KOPT-K1 (cell line): ENCODE measurements around the gene ECEL1.

Experiments used
- H3K27ac ChIP-seq: fragments of 200-600 bp; sonication (generic); 2 replicates; pipeline ENCODE4 v1.5.1; 2016; ENCODE audit warnings: antibody characterized with exemption, mild to moderate bottlenecking, low read depth, low read length; ENCODE audit not compliant: poor library complexity, severe bottlenecking
- H3K36me3 ChIP-seq: fragments of 200-600 bp; sonication (generic); 2 replicates; pipeline ENCODE4 v1.5.1; 2017; ENCODE audit warnings: antibody characterized with exemption, mild to moderate bottlenecking, low read length, moderate library complexity; ENCODE audit not compliant: insufficient read depth
- H3K9me3 ChIP-seq: fragments of 200-600 bp; sonication (generic); 2 replicates; pipeline ENCODE4 v1.5.1; 2017; ENCODE audit warnings: antibody characterized with exemption, low read length, mild to moderate bottlenecking; ENCODE audit not compliant: insufficient read depth, poor library complexity, severe bottlenecking

Gene ECEL1

DNA sequence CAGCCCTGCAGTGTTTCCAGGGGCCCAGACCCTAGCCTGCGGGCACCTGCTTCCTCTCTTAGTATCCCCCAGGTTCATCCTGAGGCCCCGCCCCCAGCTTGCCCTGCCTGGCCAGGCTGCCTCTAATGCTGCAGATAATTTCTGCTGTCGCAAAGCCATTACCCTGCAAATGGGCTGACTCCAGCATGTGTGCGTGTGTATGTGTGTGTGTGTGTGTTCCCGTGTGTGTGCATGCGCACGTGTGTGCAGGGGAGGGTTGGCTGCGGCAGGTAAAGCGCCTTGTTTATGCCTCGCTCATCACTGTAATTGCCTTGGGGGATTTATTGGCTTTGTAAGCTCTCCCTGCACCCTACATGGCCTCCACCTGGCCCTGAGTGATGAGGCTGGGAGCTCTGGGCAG is 25.0 kb upstream of the ECEL1 start:
- no peaks in the 10 kb centered on the region for H3K9me3 ChIP-seq
- no peaks in the 10 kb centered on the region for H3K36me3 ChIP-seq

DNA sequence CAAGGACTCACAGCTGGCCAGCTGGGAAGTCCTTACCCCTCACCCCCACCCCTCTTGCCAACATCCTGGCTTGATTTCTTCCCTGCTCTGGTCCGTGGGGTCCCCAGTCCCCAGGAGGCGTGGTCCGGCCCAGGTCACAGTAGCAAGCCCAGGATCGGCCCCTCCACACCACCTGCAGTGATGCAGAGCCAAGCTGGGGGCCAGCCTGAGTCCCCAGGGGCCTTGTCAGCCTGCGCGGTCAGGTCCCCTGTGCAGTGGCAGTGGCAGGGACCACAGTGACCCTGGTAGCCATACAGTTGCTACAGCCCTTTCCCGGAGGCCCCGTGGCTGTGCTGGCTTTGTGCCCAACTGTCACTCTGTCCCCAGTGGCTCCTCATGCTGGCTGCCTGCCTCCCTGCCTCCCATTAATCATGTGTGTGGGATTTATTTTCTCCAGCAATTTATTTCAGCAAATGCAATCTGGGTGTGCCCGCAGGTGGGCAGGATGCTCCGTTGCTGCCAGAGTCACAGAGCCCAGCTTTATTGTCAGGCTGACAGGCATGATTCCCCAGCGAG is 23.8 kb upstream of the ECEL1 start:
- no peaks in the 10 kb centered on the region for H3K9me3 ChIP-seq
- no peaks in the 10 kb centered on the region for H3K36me3 ChIP-seq
- no peak overlapping the region for H3K27ac ChIP-seq

More for the DNA sequence above, 25.0 kb upstream of the ECEL1 start:
- H3K27ac ChIP-seq: no peak overlapping the region

DNA sequence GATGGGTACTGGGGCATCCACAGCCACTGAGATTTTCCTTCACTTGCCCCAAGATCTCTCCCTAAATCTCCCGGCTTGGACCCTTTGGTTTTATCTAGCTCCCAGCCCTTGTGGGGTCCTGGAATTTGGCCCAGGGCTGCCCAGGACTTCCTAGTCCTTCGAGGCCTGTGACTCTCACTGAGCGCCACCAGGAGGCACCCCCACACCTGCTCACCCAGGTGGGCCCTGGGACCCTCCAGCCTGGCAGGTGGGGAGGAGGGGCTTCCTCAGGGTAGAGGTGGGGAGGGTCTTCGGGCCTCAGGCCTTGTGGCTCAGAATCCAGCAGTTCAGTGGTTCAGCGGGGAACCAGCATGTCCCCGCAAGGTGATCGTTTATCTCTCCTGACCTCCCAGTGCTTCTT is 20.6 kb upstream of the ECEL1 start:
- no peaks in the 10 kb centered on the region for H3K9me3 ChIP-seq

DNA sequence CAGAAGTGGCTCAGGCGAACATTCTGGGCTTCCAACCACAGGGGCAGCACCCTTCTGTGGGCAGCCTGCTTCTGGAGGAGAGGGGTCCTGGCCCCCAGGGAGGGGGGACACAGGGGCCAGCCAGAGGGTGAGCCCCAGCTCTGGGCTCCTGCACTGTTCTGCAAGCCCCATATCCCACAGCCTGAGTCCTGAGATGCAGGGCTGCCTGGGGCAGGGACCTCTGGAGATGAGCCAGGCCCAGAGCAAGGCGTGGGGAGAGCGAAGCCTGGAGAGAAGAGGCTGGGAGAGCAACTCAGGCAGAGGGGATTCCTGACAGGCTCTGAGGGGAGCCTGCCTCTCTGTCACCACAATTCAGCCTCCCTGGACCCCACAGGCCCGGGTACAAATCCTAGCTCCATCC is 19.1 kb upstream of the ECEL1 start:
- no peak overlapping the region for H3K27ac ChIP-seq
- no peaks in the 10 kb centered on the region for H3K9me3 ChIP-seq
- no peaks in the 10 kb centered on the region for H3K36me3 ChIP-seq

More for the DNA sequence above, 20.6 kb upstream of the ECEL1 start:
- no peak overlapping the region for H3K27ac ChIP-seq
- H3K36me3 ChIP-seq: no peaks in the 10 kb centered on the region

GRCh38 chr2:232505856-232506255 is 18.2 kb upstream of the ECEL1 start:
- H3K9me3 ChIP-seq: no peaks in the 10 kb centered on the region
- H3K27ac ChIP-seq: no peak overlapping the region
- H3K36me3 ChIP-seq: no peaks in the 10 kb centered on the region

GRCh38 chr2:232504438-232504837 is 16.8 kb upstream of the ECEL1 start:
- H3K36me3 ChIP-seq: no peaks in the 10 kb centered on the region
- no peak overlapping the region for H3K27ac ChIP-seq
- H3K9me3 ChIP-seq: no peaks in the 10 kb centered on the region

- Histone ChIP-seq H3K27ac (no peak overlapping the region), H3K36me3 (no peaks in the 10 kb centered on the region), H3K9me3 (no peaks in the 10 kb centered on the region)
Observed at GRCh38 chr2:232503809-232504323, 16.2 kb upstream of the ECEL1 start.

DNA sequence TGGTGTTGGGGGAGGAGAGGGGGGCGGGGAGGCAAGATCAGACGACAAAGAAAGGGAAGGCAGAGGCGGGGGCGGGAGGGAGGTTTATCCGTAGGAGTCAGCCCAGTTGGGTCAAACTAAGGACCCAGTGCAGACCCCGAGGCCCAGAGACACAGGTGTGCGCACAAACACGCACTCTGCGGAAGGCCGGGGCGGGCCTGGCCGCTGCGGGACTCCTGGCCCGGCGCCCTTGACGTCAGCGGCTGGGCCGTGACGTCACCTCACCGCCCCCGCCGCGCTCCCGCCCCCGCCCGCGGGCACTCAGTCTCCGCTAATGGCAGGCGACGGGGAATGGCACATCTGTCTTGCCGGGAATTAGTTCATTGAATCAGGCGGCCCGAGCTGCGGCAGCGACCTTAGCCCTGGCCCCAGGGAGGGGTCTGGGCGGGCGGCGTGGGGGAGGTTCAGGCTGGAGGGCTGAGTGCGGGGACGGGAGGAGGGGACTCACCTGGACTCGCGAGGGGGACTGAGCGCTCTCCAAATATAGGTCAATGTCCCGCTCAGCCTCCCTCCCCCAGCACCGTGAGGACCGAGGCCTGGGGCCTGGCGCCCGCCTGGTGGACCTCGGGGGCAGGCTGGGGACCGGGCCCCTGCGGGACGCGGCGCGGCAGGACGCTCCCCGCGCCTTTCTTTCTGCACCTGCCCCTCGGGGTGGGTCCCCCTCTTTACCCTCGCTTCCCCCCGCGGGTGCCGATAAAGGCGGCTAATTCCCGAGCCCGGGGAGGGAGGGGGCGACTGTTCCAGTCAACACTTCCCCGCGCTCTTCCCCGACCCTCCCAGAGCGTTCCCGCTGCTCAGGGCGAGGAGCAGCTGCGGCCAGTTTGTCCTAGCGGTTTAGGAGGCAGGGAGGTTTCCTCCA is 15.5 kb upstream of the ECEL1 start:
- no peaks in the 10 kb centered on the region for H3K9me3 ChIP-seq
- H3K36me3 ChIP-seq: no peaks in the 10 kb centered on the region

GRCh38 chr2:232502511-232502910 is 14.9 kb upstream of the ECEL1 start:
- H3K36me3 ChIP-seq: no peaks in the 10 kb centered on the region
- H3K9me3 ChIP-seq: no peaks in the 10 kb centered on the region
- no peak overlapping the region for H3K27ac ChIP-seq

More for the DNA sequence above, 15.5 kb upstream of the ECEL1 start:
- no peak overlapping the region for H3K27ac ChIP-seq

DNA sequence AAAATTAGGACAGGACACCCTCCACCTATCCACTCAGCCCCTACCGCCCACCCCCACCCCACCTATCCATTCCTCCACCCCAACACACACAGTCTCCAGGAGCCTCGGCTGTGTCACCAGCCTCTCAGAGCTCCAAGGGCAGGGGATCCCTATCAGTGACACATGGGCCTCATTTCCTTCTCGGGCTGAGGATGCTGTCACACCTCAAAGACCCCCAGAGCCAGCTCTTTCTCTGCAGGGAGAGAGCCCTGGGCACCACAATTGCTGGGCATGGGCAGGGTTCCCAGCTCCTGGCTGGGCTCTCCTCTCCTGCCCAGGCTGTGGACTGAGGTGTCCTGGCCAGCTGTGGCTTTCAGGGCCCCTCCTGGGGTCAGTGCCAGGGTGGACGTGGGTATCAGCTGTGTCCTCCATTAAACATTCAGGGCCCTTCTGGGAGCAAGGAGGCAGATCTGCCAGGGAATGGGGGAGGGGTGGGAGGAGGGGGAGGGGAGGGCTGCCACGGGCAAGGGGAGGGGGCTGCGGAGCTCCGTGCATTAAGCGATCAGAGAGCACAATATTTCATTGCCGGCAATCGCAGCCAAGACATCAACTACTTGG is 14.3 kb upstream of the ECEL1 start:
- no peak overlapping the region for H3K27ac ChIP-seq
- H3K36me3 ChIP-seq: no peaks in the 10 kb centered on the region
- no peaks in the 10 kb centered on the region for H3K9me3 ChIP-seq

GRCh38 chr2:232501331-232501771 is 13.7 kb upstream of the ECEL1 start:
- Histone ChIP-seq H3K27ac (no peak overlapping the region), H3K36me3 (no peaks in the 10 kb centered on the region), H3K9me3 (no peaks in the 10 kb centered on the region)

- no peak overlapping the region for H3K27ac ChIP-seq
- no peaks in the 10 kb centered on the region for H3K9me3 ChIP-seq
- no peaks in the 10 kb centered on the region for H3K36me3 ChIP-seq
Observed at GRCh38 chr2:232498452-232498851, 10.8 kb upstream of the ECEL1 start.

DNA sequence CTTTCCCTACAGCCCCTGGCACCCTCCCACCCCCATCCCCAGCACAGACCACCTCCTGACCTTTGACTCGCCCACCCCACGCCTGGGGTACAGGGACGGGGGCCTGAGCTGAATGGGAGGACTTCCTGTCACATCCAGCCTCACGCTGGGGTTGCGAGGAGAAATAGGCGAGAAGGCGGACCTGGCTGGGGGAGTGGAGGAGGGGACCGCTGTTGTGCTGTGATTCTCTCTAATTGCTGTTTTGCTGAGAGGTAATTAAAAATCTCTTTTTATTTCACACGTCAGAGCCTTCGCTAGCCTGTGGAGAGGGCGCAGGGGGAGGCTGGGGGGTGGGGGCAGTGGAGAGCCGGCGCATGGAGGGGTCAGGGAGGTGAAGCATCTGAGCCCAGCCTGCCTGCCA is 9.7 kb upstream of the ECEL1 start:
- no peaks in the 10 kb centered on the region for H3K9me3 ChIP-seq
- no peak overlapping the region for H3K27ac ChIP-seq
- H3K36me3 ChIP-seq: no peaks in the 10 kb centered on the region

- Histone ChIP-seq H3K9me3 (no peaks in the 10 kb centered on the region), H3K36me3 (no peaks in the 10 kb centered on the region)
Observed at GRCh38 chr2:232496501-232497270, 9.1 kb upstream of the ECEL1 start.

GRCh38 chr2:232495292-232495691 is 7.7 kb upstream of the ECEL1 start:
- Histone ChIP-seq H3K27ac (no peak overlapping the region), H3K36me3 (no peaks in the 10 kb centered on the region), H3K9me3 (no peaks in the 10 kb centered on the region)

More at GRCh38 chr2:232496501-232497270, 9.1 kb upstream of the ECEL1 start:
- no peak overlapping the region for H3K27ac ChIP-seq
